Suppressor macrophage treated with lipopolysaccharide for 4 hours (primary cell): ENCODE measurements around the gene MORN3.
"Not testable (repeated sequence)": the region's sequence is repeated elsewhere in the genome, so short reads cannot be mapped to it uniquely, and the experiment has no call there.

Experiments used
- DNase-seq: peaks from one replicate; pipeline ENCODE4 v3.0.0-alpha.2; 2020

The MORN3 gene

DNA sequence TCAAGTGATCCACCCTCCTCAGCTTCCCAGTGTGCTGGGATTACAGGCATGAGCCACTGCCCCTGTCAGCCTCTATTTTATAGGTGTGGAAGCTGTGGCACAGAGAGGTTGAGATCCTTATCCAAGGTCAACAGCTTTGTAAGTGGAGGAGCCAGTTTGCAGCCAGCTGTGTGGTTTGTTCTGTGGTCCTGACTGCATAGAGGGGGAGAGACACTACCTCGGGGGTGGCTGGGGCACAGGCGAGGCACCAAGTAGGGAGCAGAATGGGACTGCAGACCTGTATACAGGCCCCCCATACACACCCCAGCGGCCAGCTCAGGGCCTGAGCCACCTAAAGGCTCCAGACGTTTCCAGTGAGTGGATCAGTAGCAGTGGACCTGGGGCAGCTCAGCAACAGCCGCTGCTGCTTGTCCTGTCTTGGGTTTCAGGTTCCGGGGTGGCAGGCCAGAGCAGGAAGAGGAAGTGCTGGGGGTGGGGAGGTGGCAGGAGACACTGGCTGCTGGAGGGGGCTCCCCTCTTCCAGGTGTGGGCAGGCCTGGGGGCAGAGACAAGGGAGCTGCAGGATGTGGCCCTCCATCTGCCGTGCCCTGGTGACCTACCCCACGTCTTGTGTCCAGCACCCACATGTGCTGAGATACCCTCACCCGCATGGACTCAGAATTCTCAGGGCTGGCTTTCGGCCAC lies 32.1 kb downstream of the MORN3 start:
- DNase-seq = peak; percentile 43

DNA sequence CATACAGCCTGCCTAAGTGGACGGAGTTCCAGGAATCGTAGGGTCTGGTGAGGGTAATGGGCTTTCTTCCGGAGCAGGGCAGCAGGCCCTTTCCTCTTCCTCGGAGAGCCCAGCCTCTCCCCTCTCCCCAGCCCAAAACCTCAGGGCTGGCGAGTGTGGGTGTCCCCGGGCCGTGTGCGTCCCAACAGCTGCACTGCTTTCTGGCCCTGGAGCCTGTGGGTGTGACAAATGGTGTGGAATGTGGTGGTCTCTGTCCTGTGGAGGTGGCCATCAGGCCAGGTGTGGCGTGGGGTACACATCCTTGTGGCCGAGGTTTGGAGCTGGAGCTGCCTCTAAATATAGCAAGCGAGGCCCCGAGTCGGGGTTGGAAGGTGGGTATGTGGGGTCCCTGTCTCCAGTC lies 34.6 kb downstream of the MORN3 start:
- no peak for DNase-seq

DNA sequence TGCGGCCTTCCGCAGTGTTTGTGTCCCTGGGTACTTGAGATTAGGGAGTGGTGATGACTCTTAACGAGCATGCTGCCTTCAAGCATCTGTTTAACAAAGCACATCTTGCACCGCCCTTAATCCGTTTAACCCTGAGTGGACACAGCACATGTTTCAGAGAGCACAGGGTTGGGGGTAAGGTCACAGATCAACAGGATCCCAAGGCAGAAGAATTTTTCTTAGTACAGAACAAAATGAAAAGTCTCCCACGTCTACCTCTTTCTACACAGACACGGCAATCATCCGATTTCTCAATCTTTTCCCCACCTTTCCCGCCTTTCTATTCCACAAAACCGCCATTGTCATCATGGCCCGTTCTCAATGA lies 35.6 kb downstream of the MORN3 start:
- DNase-seq = not testable (repeated sequence)

DNA sequence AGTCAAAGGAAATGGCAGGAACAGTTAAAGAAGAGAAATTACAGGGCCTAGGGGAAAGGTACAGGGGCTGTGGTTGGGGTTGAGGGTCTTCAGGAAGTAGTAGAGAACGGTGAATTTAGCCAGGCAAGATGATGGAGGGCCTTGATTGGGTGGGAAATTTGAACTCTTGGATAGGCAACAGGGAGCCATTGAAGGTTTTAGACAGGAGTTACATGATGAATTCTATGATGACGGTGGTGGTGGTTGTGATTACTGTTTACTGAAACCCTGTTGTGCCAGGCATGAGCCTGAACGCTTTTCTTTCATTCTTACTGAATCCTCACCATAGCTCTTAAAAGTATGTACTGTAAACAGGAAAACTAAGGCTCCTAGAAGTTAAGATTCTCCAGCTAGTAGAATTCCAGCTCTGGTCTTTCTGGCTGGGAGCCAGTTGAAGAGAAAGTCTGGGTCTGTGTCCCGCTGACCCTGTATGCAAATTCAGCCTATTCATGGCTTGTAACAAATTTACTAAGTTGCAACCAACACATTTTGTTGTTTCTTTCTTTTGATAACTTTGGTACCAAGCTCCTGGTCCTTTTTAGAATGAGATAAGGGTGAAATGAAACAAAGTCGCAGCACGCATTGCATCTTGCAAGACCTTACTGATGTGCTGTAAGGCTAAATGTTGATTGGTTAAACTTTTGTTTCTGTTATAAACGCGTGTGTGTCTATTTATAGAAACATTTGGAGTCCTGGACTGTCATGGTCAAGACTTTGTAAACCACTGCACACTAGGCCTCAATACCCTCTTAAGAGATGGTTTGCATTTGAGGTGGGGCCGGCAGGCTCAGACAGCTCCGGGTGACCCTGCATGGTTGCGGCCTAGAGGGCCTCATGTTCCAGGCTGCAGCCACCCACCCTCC lies 37.1 kb downstream of the MORN3 start:
- DNase-seq = no peak

DNA sequence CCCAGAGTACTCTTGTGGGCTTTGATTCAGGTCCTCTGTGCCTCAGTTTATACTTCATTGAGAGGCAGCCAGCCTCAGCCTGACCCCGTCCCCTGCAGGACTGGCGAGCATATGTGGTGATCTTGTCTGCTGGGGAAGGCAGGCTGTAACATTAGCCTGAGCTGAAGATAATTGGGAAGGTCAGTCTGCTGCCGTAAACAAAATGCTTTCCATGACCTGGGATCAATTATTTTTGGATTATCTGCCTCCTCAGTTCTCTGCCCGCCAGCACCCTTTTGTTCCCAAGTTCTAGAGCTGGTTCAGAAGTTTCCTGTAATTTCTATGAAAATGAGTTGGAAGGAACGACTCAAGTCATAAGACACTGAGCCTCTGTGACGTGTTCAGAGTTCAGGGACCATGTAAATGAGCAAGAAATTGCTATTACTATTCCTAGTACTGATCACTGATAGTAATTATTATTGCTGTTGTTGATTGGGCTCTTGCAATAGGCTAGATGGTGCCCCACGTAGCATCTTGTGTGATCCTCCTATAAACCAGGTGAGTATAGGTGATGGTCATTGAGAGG lies 38.6 kb downstream of the MORN3 start:
- DNase-seq = no peak

DNA sequence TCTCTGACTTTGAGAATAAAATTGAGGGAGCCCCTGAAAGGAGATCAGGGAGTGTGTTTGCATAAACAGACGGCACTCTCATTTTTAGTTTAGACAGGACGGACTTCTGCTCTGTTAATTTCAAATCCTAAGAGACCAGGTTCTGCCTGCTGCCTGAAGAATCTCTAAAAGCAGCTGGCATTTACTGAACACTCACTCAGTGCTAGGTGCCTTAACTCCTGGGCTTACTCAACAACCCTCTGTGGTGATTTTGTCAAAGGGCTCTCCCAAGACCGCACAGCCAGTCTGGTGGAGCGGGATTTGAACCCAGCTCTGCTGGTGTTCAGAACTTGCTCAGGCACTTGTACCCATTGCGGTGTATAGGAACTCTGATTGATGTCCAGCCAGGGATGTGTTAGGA lies 40.9 kb downstream of the MORN3 start:
- DNase-seq = no peak

DNA sequence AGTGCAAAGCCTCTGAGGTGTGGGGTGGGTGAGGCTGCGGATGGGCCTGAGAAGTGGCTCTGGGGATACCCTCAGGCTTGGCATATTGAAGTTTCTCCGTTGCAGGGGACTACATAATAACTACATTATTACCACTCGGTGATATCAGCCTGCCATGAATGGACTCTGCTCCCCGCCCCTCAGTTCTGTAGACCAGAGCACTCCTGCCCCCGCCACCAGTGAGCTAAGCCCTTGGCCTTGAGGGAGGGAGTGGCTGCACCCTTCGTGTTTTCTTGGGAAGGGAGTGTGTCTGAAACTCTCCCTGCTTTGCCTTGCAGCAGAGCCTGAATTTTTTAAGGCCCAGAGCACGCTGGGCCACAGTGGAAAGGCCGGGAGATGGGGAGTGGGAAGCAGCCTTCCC lies 41.4 kb downstream of the MORN3 start:
- peak; percentile 44 for DNase-seq

DNA sequence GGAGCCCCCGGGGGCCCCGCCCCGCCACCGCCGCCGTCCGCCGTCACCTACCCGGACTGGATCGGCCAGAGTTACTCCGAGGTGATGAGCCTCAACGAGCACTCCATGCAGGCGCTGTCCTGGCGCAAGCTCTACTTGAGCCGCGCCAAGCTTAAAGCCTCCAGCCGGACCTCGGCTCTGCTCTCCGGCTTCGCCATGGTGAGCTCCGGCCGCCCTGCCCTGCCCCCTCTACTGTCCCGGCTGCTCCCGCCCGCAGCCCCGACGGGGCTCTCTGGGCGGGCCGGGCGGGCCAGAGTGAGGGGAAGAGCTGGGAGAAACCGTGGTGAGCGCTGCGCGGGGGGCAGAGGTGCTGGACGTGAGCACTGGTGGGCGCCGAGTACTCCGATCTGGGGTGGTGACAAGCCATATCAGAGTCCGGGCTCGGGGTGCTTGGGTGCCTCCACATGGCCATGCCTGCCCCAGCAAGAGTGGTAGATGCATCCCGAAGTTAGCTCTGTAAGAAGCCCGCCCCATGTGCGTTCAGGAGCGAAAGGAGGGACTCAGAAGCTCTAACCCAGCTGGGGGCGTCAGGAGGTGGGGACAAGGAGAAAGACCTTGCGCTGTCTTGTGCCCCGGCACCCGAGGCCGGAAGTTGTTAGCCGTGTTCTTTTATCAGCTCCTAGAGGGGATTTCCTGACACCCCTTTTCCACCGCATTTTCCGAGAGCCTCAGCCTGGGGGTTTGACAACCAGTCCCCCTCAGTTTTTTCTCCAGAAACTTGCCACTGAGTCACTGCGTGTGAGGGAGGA lies 42.4 kb downstream of the MORN3 start:
- DNase-seq = peak; percentile 55

DNA sequence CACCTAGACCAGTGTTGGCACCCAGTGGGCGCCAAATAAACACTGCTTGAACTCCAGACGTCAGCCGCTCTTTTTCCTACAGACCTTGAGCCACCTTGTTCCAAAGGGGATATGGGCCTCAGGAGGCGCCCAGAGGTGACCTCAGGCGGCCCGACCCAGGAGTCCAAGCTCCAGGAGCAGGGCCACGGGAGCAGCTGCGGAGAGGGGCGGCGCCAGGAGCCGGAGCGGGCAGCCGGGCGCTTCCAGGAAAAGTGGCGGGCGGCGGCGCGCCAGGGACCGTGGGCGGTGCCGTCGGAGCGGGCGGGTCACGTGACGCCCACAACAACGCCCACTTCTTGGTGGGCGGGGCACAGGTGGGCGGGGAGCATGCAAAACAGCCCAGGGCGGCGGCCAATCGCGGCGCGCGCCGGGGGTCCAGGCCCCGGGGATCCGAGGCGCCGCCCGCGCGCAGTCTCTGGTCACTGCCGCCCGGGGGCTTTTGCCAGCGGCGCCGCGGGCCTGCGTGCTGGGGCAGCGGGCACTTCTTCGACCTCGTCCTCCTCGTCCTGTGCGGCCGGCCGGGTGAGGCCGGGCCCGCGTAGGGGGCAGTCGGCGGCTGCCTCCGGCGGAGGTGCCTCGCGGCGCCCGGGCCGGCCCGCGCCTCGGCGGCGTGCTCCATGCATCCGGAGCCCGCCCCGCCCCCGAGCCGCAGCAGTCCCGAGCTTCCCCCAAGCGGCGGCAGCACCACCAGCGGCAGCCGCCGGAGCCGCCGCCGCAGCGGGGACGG lies 43.2 kb downstream of the MORN3 start, which contains the start of gene ORAI1:
TSS of gene ORAI1 (plus strand) at position 444 of the 766 bp plus-strand sequence.
- peak; percentile 94 for DNase-seq

DNA sequence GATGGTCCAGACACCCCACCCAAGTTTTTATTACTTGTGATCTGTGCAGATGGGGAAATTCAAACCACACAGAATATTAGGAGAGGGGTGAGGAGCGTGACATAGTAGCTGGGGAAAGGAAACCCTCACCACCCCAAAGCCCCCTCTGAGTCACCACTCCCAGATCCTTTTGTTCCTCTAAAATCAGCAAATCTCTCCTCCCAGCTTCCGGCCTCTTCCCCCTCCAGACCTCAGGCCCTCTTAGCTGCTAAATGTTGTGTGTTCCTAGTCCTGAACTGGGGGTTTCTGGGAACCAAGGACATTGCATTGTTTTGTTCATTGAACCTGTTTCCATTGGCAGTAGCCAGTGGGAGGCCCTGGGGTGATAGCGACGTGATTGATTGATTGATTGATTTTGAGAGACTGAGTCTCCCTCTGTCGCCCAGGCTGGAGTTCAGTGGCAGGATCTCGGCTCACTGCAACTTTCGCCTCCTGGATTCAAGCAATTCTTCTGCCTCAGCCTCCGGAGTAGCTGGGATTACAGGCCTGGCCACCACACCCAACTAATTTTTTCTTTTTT lies 49.0 kb downstream of the MORN3 start:
- peak; percentile 55 for DNase-seq

DNA sequence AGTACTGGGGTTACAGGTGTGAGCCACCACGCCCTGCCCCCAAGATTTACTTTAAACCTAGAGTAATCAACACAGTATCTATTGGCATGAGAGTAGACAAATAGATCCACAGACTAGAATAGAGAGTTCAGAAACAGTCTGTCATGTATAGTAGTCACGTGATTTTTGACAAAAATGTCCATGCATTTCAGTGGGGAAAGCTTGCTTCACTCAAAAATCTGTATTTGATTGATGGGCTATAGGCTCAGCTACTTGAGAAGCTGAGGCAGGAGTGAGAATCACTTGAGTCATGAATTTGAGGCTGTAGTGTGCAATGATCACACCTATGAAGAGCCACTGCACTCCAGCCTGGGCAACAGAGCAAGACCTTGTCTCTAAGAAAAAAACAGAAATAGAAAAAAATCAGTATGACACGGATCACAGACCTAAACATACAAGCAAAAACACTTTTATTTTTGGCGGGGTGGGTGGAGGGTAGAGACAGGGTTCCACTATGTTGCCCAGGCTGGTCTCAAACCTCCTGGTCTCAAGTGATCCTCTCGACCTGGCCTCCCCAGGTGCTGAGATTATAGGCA lies 50.7 kb downstream of the MORN3 start:
- DNase-seq = no peak

DNA sequence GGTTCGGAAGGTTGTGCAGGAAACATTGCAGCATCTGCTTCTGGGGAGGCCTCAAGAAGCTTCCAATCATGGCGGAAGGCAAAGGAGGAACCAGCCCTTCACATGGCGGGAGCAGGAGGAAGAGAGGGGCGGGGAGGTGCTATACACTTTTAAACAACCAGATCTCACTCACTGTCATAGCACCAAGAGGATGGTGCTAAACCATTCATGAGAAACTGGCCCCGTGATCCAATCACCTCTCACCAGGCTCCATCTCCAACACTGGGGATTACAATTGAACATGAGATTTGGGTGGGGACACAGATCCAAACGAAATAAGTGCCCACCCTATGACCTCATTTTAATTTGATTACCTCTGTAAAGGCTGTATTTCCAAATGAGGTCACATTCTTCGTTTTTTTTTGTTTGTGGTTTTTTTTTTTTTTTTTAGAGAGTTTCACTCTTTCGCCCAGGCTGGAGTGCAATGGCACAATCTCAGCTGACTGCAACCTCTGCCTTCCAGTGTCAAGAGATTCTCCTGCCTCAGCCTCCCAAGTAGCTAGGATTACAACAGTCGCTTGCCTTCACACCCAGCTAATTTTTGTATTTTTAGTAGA lies 54.5 kb downstream of the MORN3 start:
- DNase-seq = no peak

DNA sequence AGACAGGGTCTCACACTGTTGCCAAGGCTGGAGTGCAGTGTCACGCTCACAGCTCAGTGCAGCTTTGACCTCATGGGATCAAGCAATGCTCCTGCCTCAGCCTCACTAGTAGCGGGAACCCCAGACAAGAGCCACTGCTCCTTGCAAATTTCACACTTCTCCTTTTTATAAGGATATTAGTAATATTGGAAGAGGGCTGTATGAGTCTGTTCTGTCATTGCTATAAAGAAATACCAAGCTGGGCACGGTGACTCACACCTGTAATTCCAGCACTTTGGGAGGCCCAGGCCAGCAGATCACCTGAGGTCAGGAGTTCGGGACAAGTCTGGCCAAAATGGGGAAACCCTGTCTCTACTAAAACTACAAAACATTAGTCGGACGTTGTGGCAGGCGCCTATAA lies 56.0 kb downstream of the MORN3 start:
- DNase-seq = peak; percentile 80

DNA sequence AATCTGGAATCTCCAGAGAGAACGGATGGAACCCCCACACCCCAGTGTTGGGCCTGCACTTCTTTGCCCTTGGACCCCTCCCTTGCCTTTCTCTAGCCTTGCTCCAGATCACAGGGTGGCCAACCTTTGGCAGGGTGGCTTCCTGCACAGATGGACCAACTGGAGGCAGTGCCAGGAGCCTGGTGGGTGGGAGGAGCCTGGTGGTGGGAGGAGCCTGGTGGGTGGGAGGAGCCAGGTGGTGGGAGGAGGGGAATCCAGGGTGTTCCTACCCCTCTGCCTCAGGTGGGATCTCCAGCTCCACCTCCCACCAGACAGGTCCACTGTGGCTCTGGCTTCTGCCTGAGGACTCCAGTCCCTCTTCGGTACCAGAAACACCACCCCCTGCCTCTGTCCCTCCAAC lies 58.1 kb downstream of the MORN3 start:
- no peak for DNase-seq

DNA sequence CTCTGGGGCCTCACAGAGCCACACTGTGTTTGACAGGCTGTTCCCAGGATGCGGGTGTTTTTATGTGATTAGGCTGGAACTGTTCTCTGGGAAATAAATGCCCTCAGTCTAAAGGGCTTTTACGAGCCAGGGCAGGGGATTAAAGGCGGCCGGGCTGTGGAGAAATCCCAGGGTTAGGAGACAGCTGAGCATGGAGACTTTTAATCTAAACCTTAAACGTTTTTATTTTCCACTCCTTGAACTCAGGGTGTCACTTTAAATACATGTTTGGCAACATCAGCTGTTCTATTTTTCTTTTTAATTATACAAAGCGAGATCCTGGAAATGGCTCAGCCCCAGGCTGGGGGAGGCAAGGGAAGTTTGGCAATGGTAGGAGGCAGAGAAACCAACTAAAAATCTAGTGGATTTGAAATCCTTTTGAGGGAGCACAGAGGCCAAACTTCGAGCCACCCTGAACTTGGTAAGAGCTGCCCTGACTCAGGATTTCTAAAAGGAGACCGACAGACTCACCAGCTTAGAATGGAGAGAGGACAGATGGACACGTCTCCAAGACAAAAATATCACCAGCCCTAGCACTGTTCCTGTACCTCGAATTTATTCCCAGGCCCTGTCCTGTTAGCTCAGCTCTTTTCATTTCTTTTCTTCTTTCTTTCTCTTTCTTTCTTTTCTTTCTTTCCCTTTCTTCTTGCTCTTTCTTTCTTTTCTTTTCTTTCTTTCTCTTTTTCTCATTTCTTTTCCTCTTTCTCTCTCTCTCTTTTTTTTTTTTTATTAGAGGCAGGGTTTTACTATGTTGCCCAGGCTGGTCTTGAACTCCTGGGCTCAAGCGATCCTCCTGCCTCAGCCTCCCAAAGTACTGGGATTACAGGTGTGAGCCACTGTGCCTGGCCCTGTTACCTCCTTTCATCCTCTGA lies 59.0 kb downstream of the MORN3 start:
- DNase-seq = no peak

DNA sequence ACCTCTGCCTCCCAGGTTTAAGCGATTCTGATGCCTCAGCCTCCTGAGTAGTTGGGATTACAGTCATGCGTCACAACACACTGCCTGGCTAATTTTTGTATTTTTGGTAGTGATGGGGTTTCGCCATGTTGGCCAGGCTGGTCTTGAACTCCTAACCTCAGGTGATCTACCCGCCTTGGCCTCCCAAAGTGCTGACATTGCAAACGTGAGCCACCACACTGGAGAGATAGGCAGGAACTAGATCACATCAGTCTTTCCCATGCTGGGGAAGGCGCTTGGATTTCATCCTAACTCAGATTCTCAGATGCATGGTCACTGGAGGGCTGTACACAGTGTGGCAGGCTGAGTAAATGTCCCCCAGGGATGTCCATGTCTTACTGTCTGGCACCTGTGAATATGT lies 61.2 kb downstream of the MORN3 start:
- DNase-seq = no peak

DNA sequence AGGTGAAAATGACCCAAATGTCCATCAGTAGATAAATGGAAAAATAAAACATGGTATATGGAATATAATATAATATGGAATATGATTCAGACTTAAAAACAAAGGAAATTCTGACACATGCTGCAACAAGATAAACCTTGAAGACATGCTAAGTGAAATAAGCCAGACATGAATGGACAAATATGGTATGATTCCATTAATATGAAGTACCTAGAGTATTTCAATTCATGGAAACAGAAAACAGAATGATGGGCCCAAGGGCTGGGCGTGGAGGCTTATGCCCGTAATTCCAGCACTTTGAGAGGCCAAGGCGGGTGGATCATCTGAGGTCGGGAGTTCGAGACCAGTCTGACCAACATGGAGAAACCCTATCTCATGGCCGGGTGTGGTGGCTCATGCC lies 65.9 kb downstream of the MORN3 start:
- no peak for DNase-seq

DNA sequence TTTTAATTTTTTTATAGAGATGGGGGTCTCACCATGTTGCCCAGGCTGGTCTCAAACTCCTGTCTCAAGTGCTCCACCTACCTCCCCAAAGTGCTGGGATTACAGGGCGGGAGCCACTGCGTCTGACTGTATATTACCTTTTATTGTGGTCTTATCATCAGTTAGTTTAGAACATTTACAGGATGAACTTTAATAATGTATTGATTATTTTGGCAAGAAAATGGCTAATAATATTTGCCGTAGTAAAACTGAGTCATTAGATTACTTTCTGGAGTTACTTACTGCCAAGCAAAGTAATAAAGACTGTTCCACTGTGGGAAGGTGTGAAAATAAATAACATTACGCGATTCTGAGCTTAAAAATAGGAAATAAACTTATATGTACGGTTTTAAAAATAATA lies 66.7 kb downstream of the MORN3 start:
- DNase-seq = no peak

DNA sequence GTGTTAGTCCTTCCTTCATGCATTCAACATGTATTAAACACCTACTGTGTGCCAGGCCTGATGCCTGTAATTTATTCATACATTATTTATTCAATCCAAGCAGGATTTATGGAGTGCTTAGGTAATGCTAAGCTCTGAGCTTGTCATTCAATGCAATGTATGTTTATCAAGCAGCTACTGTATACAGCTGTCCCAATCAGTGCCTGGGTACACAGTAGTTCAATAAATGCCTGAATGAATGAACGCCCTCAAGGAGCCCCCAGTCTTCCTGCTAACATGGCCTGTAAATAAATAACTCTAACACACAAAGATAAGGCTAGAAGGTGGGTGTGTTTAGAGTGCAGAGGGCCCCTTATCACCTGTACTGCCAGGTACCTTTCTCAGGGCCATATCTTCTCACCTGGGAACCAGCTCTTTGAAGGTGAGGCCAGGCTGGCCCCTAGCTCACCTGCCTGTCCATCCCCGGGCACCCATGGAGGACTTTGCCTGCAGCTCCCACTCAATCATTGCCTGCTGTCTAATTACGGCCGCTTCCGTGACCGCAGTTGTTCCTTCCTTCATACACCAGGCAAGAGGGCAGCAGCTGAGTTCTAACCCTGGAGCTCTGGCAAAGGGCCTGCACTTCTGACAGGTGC lies 68.6 kb downstream of the MORN3 start:
- DNase-seq = no peak
